GM12875 (cell line): ENCODE results near the gene DIP2C.
"Not testable (repeated sequence)": the region's sequence is repeated elsewhere in the genome, so short reads cannot be mapped to it uniquely, and the experiment has no call there.

ENCODE experiments used
- H3K4me3 ChIP-seq: one replicate; pipeline ENCODE4 v1.5.1; 2011; ENCODE audit warnings: low read depth, low read length, control low read depth
- TF ChIP-seq, protein P1 (sequence below): IDR thresholded peaks from 2 replicates; pipeline ENCODE4 v1.5.1; 2011; ENCODE audit warnings: low read depth, mild to moderate bottlenecking, control low read depth, inconsistent platforms, low read length, moderate library complexity, borderline replicate concordance; ENCODE audit not compliant: insufficient read depth

The DIP2C gene

DNA sequence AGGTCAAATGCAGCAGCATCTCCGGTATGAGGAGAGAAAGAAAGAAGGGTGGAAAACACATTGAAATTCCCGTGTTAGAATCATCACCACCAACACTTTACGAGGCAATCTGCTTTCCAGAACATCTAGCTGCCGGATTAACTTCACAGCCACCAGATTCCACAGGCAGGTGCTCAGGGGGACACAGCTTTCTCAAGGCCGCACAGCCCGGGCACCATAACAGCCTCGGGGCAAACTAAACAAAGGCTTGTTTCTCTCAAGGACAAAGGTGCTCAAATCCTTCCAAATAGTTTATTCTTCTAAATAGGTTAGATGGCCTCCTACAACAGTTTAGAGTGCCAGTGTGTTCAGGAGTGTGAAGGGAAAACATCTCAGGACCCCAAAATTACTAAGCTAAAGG lies 156.3 kb downstream of the DIP2C start:
- TF ChIP-seq, protein P1, sequence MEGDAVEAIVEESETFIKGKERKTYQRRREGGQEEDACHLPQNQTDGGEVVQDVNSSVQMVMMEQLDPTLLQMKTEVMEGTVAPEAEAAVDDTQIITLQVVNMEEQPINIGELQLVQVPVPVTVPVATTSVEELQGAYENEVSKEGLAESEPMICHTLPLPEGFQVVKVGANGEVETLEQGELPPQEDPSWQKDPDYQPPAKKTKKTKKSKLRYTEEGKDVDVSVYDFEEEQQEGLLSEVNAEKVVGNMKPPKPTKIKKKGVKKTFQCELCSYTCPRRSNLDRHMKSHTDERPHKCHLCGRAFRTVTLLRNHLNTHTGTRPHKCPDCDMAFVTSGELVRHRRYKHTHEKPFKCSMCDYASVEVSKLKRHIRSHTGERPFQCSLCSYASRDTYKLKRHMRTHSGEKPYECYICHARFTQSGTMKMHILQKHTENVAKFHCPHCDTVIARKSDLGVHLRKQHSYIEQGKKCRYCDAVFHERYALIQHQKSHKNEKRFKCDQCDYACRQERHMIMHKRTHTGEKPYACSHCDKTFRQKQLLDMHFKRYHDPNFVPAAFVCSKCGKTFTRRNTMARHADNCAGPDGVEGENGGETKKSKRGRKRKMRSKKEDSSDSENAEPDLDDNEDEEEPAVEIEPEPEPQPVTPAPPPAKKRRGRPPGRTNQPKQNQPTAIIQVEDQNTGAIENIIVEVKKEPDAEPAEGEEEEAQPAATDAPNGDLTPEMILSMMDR: no peak
- no peak overlapping the region for H3K4me3 ChIP-seq

DNA sequence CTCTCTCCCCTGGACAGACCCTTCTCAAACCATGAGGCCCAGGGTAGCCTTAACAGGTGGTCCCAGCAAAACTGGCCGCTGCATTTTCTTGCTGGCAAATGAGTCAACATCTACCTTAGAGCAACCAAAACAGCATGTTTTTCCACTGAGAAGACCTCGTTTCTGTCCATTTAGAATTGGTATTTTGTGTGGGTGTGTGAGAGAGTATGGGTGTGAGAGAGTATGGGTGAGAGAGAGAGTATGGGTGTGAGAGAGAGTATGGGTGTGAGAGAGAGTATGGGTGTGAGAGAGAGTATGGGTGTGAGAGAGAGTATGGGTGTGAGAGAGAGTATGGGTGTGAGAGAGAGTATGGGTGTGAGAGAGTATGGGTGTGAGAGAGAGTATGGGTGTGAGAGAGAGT lies 157.1 kb downstream of the DIP2C start:
- not testable (repeated sequence) for H3K4me3 ChIP-seq

DNA sequence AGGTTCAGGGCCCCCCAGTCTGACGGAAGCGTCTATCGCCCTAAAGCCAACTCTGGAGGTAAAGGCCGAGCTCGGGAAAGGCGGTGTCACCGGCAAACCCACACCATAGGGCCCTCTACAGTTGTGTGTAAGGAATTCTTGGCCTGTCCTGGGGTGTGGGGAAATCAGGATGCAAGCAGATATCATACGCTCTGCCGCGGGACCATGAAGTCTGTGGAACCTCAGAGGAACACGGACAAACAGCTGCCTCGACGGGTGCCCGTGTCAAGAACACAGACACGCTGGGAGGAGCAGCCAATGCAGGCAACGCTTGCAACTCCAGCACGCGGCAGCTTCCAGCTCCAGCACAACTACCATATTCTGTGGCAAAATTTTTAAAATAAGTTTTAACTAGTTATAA lies 157.9 kb downstream of the DIP2C start:
- TF ChIP-seq, protein P1: no peak
- no peak overlapping the region for H3K4me3 ChIP-seq

DNA sequence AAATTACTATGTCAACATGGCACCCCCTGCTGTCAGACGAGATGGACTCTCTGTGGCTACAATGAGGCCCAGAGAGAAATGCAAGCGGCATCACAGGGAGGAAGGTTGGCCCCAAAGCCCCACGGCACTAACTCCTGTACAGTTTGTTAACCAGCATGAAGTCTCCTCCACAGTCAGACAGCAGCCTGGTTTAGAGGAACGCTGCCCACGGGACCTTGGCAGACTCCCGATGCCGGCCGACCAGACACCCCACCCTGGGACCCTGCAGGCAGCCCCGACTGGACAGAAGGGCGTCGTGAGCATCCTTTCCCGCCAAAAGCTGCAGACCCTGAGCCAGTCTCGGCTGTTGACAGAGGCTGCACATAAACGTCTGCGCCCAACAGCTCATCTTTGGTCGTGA lies 158.8 kb downstream of the DIP2C start:
- H3K4me3 ChIP-seq: no peak overlapping the region
- TF ChIP-seq, protein P1: no peak

DNA sequence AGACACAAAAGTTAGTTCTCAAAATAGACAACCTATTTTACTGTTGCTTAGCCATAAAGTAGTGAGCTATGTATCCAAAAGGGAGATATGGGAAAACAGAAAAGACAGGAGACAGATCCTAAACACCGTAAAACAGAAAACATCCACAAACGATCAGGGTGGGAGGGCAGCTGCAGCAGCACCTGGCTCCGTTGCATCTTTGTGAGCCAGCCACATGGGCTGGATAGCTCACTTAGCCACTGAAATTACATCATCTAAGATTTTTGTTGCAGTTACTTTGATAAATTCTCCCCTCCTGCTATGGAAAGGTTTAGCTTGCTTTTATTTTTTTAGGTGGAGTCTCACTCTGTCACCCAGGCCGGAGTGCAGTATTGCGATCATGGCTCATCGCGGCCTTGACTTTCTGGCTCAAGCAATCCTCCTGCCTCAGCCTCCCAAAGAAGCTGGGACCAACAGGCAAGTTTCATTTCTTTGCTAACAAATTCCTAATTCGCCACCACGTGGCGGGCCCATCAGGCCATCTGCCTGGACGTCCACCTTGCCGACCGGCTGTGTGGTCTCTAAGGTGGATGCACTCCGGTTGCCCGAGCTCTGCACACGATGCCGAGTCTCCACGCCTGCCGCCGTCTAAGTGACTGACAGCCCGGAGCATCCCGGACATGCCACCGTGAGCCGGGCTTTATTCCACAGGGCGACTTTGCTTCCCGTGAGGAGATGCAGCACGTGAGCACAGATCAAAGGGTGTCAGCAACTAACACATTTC lies 159.8 kb downstream of the DIP2C start:
- TF ChIP-seq, protein P1: no peak
- H3K4me3 ChIP-seq: no peak overlapping the region

DNA sequence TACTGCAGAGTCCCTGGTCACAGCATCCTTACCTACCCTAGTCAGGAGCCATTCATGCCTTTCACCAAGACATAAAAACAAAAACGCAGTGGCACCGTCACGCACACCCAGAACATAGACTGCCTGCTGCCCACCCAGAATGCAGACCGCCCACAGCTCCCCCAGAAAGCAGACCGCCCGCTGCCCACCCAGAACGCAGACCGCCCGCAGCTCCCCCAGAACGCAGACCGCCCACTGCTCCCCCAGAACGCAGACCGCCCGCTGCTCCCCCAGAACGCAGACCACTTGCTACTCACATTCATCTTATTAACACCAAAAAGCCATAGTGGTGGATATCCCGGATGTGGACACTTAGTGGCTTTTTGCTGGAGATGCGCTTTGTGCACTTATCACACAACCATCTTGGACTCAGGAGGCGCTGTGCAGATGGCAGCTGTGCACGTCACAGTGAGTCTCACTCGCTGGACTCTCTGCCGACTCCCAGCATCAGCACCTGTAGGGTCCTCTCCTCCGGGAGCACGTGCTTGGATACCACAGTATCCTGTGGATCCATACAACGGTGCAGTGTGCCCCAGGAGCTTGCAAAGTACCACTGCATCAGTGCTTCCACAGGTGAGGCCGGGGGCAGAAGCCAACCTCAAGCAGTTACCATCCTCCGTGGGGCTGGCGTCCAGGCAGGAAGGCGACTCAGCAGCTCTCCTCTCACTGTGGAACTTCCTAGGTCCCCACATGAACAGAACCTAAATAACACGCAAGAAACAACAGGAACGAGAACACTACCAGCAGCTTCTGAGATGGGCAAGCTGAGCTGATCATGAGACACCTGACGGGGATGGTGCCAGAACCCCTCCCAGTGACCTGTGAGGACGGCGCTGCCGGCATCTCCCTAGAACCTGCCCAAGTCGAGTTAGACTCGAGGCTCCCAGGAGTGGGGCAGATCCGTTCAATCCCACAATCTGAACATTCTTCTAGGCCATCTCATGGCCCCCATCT lies 161.0 kb downstream of the DIP2C start:
- no peak overlapping the region for H3K4me3 ChIP-seq
- TF ChIP-seq, protein P1: no peak

DNA sequence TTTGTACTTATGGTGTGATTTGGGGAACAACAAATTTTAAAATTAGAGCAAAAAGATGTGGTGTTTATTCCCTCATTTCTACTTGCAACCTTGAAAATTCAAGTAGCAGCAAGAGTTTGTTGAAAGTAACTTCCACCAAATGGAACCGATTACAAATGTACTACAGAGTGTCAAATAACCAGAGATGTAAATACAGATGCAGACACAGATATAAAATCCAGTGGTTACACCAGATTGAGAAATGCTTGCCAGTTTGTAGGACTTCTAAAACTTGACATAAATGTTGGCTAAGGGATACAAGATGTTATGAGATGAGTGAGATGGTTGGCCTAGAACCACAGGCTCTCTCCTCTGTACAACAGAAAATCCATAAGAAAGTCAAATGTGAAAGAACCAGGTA lies 162.1 kb downstream of the DIP2C start:
- TF ChIP-seq, protein P1: no peak
- H3K4me3 ChIP-seq: no peak overlapping the region
